Stimulated activated CD8-positive, alpha-beta memory T cell treated with anti-CD3 and anti-CD28 coated beads, Interleukin-15, amount 100 ng/mL, for 4 hours (primary cell): ENCODE data around the gene ZSCAN5B.
"Not testable (repeated sequence)": the region's sequence is repeated elsewhere in the genome, so short reads cannot be mapped to it uniquely, and the experiment has no call there.

ENCODE experiments used
- DNase-seq, 2 donors: peaks; one replicate each; pipeline ENCODE4 v3.0.0-alpha.2; 2020; ENCODE audit warnings: low read depth in 2 of 2

Gene ZSCAN5B

DNA sequence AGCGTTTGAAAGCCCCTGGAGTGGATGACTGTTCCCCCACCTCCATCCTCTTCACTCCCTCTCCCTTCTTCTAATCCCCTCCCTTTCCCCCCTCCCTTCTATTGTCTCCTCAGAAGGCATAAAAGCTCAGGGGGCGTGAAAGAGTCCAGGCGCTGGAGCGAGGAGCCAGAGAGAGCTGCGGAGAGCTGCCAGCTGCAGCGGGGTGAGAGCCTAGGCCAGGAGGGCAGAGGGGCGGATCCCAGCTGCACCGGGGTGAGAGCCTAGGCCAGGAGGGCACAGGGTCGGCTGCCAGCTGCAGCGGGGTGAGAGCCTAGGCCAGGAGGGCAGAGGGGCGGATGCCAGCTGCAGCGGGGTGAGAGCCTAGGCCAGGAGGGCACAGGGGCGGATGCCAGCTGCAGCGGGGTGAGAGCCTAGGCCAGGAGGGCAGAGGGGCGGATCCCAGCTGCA, 21.7 kb downstream of the ZSCAN5B start, which contains the start of gene GALP:
Gene GALP (plus strand): TSS at position 148 of the 447 bp plus-strand sequence. CDS start 1,101 bp downstream, outside the sequence.
- not testable (repeated sequence) for DNase-seq

- no peak for DNase-seq
Observed at GRCh38 chr19:56174550-56174949, 23.0 kb downstream of the ZSCAN5B start.

- no peak for DNase-seq
Observed at GRCh38 chr19:56174086-56174485, 23.5 kb downstream of the ZSCAN5B start.

DNA sequence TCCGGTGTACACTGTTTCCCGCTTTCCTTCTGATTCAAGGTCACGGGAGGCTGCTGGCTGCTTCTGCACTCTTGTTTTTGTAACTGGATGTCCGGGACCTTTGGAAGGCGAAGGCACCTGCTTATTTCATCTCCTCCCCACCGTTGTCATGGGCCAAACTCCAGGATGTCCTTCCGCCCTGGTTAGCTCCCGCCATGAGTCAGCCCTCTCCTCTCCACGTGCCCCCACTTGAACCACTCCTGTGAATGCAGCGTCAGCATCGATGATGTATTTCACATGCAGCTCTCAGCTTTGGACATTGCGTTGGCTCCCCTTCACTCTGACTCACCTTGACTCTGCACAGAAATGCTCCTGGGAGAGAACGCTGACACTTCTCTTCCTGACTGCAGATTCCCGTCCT, 27.3 kb downstream of the ZSCAN5B start:
- no peak for DNase-seq

DNA sequence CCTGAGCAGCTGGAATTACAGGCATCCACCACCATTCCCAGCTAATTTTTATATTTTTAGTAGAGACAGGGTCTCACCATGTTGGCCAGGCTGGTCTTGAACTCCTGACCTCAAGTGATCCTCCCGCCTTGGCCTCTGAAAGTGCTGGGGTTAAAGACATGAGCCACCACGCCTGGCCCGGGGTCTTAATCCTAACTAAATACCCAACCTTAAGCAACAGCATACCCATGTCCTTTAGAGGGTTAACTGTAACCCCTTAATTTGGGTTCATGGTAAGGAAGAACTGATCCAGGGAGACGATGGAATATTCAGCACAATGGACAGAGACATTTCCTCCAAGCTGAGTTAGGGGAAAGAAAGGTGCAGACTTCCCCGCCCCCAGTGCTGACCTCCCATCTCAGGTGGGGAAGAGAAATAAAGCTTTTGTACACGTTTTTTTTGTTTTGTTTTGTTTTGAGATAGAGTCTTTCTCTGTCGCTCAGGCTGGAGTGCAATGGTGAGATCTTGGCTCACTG, 30.5 kb downstream of the ZSCAN5B start:
- no peak for DNase-seq

DNA sequence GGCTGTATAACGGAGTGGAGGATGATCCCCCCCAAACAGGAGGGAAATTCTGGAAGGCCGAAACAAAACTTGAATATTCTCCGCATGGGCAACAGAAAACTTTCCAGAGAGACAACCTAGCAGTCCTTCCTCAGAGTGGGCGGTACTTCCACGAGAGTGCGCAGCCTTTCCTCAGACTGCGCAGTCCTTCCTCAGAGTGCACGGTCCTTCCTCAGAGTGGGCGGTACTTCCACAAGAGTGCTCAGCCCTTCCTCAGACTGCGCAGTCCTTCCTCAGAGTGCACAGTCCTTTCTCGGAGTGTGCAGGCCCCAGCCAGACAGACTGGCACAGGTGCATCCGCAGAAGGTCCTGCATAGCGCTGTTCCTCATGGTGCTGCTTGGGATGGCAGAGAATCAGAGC, 34.5 kb downstream of the ZSCAN5B start:
- DNase-seq: no peak

DNA sequence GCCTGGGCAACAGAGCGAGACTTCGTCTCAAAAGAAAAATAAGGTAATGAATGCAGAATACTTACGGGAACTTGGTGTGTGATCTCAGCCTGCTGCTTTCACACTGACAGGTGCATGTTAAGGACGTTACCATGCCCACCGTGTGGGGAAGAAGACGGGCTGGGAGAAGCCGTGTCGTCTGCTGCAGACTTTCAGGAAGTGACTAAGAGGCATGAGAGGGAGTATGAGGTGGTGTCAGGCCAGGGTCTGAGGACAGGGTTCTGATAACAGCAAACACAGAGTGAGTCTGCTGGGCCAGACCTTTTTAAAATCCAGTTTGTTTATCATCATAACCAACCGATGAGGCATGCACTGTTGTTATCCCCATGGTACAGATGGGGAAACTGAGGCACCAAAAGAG, 35.3 kb downstream of the ZSCAN5B start:
- DNase-seq: no peak

DNA sequence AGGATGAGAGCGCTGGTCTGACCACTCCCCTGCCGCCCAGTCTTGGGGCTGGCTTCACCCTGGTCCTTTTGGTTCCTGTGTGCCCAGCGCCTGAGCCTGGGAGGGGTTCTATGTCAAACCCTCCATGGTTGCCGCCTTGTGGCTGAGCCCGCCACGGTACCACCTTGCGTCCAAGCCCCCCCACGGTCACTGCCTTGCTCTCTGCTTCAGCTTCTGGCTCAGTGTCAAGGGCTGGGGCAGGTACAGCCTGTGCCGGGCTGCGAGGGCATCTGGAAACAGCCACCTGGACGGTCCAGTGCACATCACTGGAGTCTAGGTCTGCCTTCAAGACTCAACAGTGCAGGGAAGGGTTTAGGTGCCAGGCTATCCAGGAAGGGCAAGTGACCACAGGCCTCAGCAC, 36.0 kb downstream of the ZSCAN5B start:
- no peak for DNase-seq

DNA sequence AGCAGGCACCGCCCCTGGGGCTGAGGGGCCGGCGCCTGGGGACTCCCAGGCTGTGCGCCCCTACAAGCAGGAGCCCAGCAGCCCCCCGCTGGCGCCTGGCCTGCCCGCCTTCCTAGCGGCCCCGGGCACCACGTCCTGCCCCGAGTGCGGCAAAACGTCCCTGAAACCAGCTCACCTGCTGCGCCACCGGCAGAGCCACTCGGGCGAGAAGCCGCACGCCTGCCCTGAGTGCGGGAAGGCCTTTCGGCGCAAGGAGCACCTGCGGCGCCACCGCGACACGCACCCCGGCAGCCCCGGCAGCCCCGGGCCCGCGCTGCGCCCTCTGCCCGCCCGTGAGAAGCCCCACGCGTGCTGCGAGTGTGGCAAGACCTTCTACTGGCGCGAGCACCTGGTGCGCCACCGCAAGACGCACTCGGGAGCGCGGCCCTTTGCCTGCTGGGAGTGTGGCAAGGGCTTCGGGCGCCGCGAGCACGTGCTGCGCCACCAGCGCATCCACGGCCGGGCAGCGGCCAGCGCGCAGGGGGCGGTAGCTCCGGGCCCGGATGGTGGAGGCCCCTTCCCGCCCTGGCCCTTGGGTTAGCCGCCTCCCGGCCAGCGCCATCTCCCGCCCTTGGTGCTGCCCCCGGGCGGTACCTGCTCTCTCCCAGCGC, 37.8 kb downstream of the ZSCAN5B start:
- DNase-seq: no peak

DNA sequence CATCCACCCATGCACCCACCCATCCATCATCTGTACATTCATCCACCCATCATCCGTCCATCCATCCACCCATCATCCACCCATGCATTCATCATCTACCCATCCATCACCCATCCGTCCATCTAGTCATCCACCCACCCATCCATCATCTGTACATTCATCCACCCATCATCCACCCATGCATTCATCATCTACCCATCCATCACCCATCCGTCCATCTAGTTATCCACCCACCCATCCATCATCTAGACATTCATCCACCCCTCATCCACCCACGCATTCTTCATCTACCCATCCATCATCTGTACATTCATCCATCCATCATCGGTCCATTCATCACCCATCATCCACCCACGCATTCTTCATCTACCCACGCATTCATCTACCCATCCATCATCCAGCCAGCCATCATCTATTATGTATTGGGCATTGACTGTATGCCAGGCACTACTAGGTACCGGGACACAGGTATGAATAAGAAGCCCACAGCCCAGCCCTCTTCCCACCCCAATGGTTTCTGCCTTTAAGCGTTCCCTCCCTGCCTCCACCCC, 38.5 kb downstream of the ZSCAN5B start:
- DNase-seq: no peak

DNA sequence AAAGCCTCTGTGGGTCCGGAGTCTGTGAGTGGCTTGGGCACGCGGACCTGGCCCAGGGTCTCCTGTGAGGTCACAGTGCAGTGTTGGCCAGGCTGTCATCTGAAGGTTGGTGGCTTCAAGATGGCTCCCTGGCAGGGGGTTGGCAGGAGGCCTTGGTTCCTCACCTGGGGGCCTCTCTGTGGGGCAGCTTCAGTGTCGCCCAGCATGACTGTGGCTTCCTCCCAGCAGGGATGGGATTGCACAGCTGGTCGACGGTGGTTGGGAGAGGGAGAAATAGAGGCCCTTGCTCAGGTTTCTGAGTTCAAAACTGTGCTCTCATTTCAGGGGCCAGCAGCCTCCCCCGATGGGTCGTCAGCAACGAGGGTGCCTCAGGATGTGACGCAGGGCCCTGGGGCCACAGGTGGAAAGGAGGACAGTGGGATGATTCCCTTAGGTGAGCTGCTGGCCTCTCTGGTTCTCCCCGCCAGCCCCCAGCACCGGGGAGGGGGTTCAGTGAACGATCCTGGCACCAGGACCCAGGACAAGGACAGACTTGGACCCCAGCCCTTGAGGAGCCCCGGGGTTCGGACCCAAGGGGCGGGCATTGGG, 39.3 kb downstream of the ZSCAN5B start:
- no peak for DNase-seq

- no peak for DNase-seq
Observed at GRCh38 chr19:56156768-56157167, 40.8 kb downstream of the ZSCAN5B start.

GRCh38 chr19:56155124-56155687, 42.4 kb downstream of the ZSCAN5B start:
- no peak for DNase-seq

GRCh38 chr19:56153507-56153906, 44.1 kb downstream of the ZSCAN5B start:
- no peak for DNase-seq

GRCh38 chr19:56152644-56153043, 44.9 kb downstream of the ZSCAN5B start:
- DNase-seq: no peak

- no peak for DNase-seq
Observed at GRCh38 chr19:56150358-56150757, 47.2 kb downstream of the ZSCAN5B start.

DNA sequence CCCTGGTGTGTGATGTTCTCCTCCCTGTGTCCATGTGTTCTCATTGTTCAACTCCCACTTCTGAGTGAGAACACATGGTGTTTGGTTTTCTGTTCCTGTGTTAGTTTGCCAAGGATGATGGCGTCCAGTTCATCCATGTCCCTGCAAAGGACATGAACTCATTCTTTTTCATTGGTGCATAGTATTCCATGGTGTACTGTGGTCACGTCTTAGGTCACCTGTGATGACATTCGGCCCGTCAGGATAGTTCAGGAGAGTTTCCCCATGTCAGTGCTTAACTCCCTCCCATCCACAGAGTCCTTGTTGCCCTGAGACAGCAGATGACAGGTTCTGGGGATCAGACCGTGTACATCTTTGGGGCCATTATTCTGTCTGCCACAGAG, 47.9 kb downstream of the ZSCAN5B start:
- DNase-seq: no peak

DNA sequence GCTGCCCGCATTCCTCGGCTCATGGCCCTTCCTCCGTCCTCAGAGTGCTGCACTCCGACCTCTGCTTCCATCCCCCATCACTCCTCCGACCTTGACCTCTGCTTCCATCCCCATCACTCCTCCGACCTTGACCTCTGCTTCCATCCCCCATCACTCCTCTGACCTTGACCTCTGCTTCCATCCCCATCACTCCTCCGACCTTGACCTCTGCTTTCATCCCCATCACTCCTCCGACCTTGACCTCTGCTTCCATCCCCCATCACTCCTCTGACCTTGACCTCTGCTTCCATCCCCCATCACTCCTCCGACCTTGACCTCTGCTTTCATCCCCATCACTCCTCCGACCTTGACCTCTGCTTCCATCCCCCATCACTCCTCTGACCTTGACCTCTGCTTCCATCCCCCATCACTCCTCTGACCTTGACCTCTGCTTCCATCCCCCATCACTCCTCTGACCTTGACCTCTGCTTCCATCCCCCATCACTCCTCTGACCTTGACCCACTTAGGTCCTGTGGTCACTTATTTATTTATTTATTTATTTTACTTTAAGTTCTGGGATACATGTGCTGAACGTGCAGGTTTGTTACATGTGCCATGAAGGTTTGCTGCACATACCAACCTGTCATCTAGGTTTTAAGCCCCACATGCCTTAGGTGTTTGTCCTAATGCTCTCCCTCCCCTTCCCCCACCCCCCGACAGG, 48.5 kb downstream of the ZSCAN5B start:
- not testable (repeated sequence) for DNase-seq

DNA sequence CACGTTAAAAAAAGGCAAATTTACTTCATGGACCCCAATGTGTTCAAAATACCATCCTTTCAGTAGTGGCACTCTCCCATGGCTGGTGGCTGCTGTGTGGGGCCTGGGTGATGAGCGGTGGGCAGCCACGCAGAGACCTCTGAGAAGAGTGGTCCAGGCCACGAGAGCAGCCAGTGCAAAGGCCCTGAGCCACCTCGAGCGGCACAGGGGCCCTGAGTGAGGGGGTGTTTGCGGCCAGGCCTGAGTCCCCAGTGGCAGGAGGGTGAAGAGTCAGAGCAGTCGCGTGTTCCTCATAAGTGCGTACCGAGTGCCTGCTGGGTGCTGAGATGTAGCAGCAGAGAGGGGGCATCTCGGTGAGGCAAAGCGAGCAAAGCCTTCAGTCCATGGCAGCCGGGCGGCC, 49.5 kb downstream of the ZSCAN5B start:
- no peak for DNase-seq

DNA sequence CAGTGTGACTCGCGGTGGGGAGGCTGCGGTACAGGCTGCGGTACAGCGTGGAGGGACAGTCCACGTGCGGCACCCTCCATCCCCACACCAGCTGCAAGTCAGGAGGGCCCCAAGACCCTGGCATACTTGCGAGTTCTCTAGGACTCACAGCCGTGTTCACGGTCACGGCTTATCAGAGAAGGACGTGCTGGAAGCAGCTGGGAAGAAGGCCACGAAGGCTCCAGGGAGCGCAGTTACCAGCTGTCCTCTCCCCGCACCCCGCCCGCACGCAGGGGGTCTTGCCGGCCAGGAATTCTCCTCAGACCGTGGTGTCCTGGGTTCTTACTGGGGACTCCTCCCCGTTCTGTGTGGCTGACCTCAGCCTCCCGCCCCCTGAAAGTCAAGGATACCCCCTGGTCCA, 50.3 kb downstream of the ZSCAN5B start:
- no peak for DNase-seq

DNA sequence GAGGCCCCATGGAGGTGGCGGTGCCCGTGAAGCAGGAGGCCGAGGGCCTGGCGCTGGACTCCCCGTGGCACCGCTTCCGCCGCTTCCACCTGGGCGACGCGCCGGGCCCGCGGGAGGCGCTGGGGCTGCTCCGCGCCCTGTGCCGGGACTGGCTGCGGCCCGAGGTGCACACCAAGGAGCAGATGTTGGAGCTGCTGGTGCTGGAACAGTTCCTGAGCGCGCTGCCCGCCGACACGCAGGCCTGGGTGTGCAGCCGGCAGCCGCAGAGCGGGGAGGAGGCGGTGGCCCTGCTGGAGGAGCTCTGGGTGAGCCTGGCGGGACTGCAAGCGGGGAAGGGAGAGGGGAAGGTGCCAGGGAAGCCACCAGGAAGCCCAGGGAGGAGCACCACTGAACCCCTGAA, 50.7 kb downstream of the ZSCAN5B start:
- DNase-seq: no peak

DNA sequence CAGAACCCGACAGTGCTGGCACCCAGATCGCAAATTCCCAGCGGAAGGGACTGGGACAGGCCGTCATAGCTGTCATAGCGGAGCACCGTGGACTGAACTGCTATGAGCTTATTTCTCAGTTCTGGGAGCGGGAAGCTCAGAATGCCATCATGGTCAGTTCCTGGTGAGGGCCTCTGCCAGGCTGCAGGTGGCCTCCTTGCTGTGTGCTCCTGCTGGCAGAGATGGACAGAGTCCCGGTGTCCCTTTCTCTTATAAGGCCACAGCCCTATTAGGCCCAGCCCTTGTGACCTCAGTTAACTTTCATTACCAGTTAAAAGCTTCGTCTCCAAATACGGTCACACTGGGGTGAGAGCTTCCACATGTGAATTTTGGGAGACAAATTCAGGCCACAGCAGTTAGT, 51.9 kb downstream of the ZSCAN5B start:
- no peak for DNase-seq
